ENCODE measurements around the gene SPATS2. TPM values are rescaled to one million over a fixed set of nuclear protein-coding genes. Genes with fewer than 3 reads are reported as not detected.
"Not testable (repeated sequence)": the region's sequence is repeated elsewhere in the genome, so short reads cannot be mapped to it uniquely, and the experiment has no call there.

SPATS2 gene
- total RNA-seq (23.7 TPM), polyA plus RNA-seq (ENCODE audit: insufficient read depth, low read depth, low replicate concordance) (10.0 TPM)
- long read RNA-seq, donor 1, partial matches to known transcripts = 16 of 20 reads
- long read RNA-seq, donor 1, other reads (novel, unspliced or antisense) = 0 of 20 reads
- long read RNA-seq, donor 2, transcript SPATS2-213 (5 exons, 1,061 nt) = major isoform, 5 of 40 reads
- long read RNA-seq, donor 2, partial matches to known transcripts = 15 of 40 reads
- long read RNA-seq, donor 2, other reads (novel, unspliced or antisense) = 16 of 40 reads
- long read RNA-seq, donor 3, transcript SPATS2-213 (5 exons, 1,061 nt) = major isoform, 6 of 46 reads
- long read RNA-seq, donor 3, partial matches to known transcripts = 18 of 46 reads
- long read RNA-seq, donor 3, other reads (novel, unspliced or antisense) = 19 of 46 reads
- long read RNA-seq, donor 4, transcript SPATS2-213 (5 exons, 1,061 nt) = major isoform, 5 of 31 reads
- long read RNA-seq, donor 4, partial matches to known transcripts = 19 of 31 reads
- long read RNA-seq, donor 4, other reads (novel, unspliced or antisense) = 0 of 31 reads
- long read RNA-seq, donor 5 = 0 reads
- long read RNA-seq, donor 6, partial matches to known transcripts = 11 of 14 reads
- long read RNA-seq, donor 6, other reads (novel, unspliced or antisense) = 0 of 14 reads
- long read RNA-seq, donor 7, transcript SPATS2-201 (13 exons, 3,158 nt) = minor isoform, 5 of 25 reads
- long read RNA-seq, donor 7, transcript SPATS2-222 (14 exons, 2,993 nt) = major isoform, 6 of 25 reads
- long read RNA-seq, donor 7, partial matches to known transcripts = 4 of 25 reads
- long read RNA-seq, donor 7, other reads (novel, unspliced or antisense) = 7 of 25 reads
- long read RNA-seq, donor 8, transcript SPATS2-213 (5 exons, 1,061 nt) = major isoform, 6 of 11 reads
- long read RNA-seq, donor 8, partial matches to known transcripts = 0 of 11 reads
- long read RNA-seq, donor 8, other reads (novel, unspliced or antisense) = 0 of 11 reads
- long read RNA-seq, donor 9, partial matches to known transcripts = 0 of 14 reads
- long read RNA-seq, donor 9, other reads (novel, unspliced or antisense) = 8 of 14 reads
- long read RNA-seq, donor 10, transcript SPATS2-213 (5 exons, 1,061 nt) = major isoform, 6 of 40 reads
- long read RNA-seq, donor 10, partial matches to known transcripts = 11 of 40 reads
- long read RNA-seq, donor 10, other reads (novel, unspliced or antisense) = 18 of 40 reads

- Histone ChIP-seq H3K4me1 (ENCODE audit: control insufficient read depth in 2 of 3, insufficient read depth in 2 of 3, low read depth in 1 of 3, low read length in 3 of 3) (peaks cover 0 to 2% (median 0%) of the 10 kb centered on the region in 3 donors), H3K9ac (ENCODE audit: low read length in 3 of 3) (peak within 1 kb of the TSS; percentile 80 to 95 (median 83)), H3K27ac (ENCODE audit: low read depth in 2 of 2, low read length in 2 of 2) (peak within 1 kb of the TSS; percentile 85 to 89), H3K4me3 (ENCODE audit: low read length in 3 of 3) (peak within 1 kb of the TSS; percentile 87 to 97 (median 89)), H3K9me3 (ENCODE audit: control insufficient read depth in 2 of 3, insufficient read depth in 1 of 3, low read length in 3 of 3) (no peaks in the 10 kb centered on the region), H3K27me3 (ENCODE audit: control insufficient read depth, insufficient read depth, low read length) (no peaks in the 10 kb centered on the region), H3K36me3 (ENCODE audit: control insufficient read depth in 2 of 3, insufficient read depth in 3 of 3, low read length in 3 of 3) (no peaks in the 10 kb centered on the region)
- no peak for TF ChIP-seq CTCF (IDR thresholded peaks at IDR 0.05; ENCODE audit: borderline replicate concordance, extremely low read depth, insufficient read depth)
- intact Hi-C loops (cut with DNase I) = no loop called here
- no peak for FAIRE-seq
- DNase-seq = peak in 4 of 5 donors; percentile 65 to 99 (median 86)
Measured at GRCh38 chr12:49367381-49368239, at the start of gene SPATS2. SPATS2 (plus strand) TSS chr12:49367462; CDS start chr12:49461013, 93,551 bp downstream.

- H3K4me3 ChIP-seq (ENCODE audit: low read length in 3 of 3); H3K9me3 ChIP-seq (ENCODE audit: control insufficient read depth in 2 of 3, insufficient read depth in 1 of 3, low read length in 3 of 3); H3K27ac ChIP-seq (ENCODE audit: low read depth in 2 of 2, low read length in 2 of 2); H3K9ac ChIP-seq (ENCODE audit: low read length in 3 of 3); DNase-seq; FAIRE-seq; H3K4me1 ChIP-seq (ENCODE audit: control insufficient read depth in 2 of 3, insufficient read depth in 2 of 3, low read depth in 1 of 3, low read length in 3 of 3); H3K27me3 ChIP-seq (ENCODE audit: control insufficient read depth, insufficient read depth, low read length); H3K36me3 ChIP-seq (ENCODE audit: control insufficient read depth in 2 of 3, insufficient read depth in 3 of 3, low read length in 3 of 3); intact Hi-C loops (cut with DNase I): not testable (repeated sequence)
Measured at GRCh38 chr12:49320411-49321103, 46.7 kb upstream of the SPATS2 start.

GRCh38 chr12:49322367-49322707 lies 44.9 kb upstream of the SPATS2 start:
- DNase-seq (peak in 1 of 5 donors; percentile 48), FAIRE-seq (no peak)
- TF ChIP-seq CTCF (IDR thresholded peaks at IDR 0.05; ENCODE audit: borderline replicate concordance, extremely low read depth, insufficient read depth) = no peak
- Histone ChIP-seq H3K36me3 (ENCODE audit: control insufficient read depth in 2 of 3, insufficient read depth in 3 of 3, low read length in 3 of 3) (no peaks in the 10 kb centered on the region), H3K4me1 (ENCODE audit: control insufficient read depth in 2 of 3, insufficient read depth in 2 of 3, low read depth in 1 of 3, low read length in 3 of 3) (peaks cover 0 to 9% (median 0%) of the 10 kb centered on the region in 3 donors), H3K9ac (ENCODE audit: low read length in 3 of 3) (peak overlapping the region; percentile 16 to 77 (median 71)), H3K27ac (ENCODE audit: low read depth in 2 of 2, low read length in 2 of 2) (no peak overlapping the region), H3K9me3 (ENCODE audit: control insufficient read depth in 2 of 3, insufficient read depth in 1 of 3, low read length in 3 of 3) (no peaks in the 10 kb centered on the region), H3K27me3 (ENCODE audit: control insufficient read depth, insufficient read depth, low read length) (no peaks in the 10 kb centered on the region), H3K4me3 (ENCODE audit: low read length in 3 of 3) (peak overlapping the region; percentile 74 to 81 (median 76))
- intact Hi-C loops (cut with DNase I) = no loop called here

Measured in kidney (tissue), 22 donors.